NB4 (cell line): ENCODE data around the gene C1QTNF7.

ENCODE experiments used
- DNase-seq: peaks from one replicate; pipeline ENCODE4 v3.0.0; 2010; ENCODE audit warnings: low read depth
- H3K4me3 ChIP-seq: one replicate; pipeline ENCODE4 v1.5.1; 2011; ENCODE audit warnings: mild to moderate bottlenecking, low read depth, low read length, moderate library complexity
- CTCF ChIP-seq: IDR thresholded peaks from one replicate; pipeline ENCODE4 v1.5.1; 2012; ENCODE audit warnings: low read depth, low read length
- MAX ChIP-seq: IDR thresholded peaks from 2 replicates; pipeline ENCODE4 v1.6.1; 2011; ENCODE audit warnings: low read depth, low read length
- MYC ChIP-seq: IDR thresholded peaks from 2 replicates; pipeline ENCODE4 v1.6.1; 2011; ENCODE audit warnings: low read depth, low read length
- POLR2A ChIP-seq: IDR thresholded peaks from 2 replicates; pipeline ENCODE4 v1.6.1; 2011; ENCODE audit warnings: mild to moderate bottlenecking; ENCODE audit not compliant: insufficient read length; ENCODE audit errors: extremely low read depth

C1QTNF7 gene

GRCh38 chr4:15466596-15466995 is 38.8 kb downstream of the C1QTNF7 start:
- no peak overlapping the region for H3K4me3 ChIP-seq
- TF ChIP-seq MAX (no peak), POLR2A (no peak), CTCF (no peak), MYC (no peak)
- DNase-seq, result no peak

- no peak within 1 kb of the TSS for H3K4me3 ChIP-seq
- no peak for DNase-seq
- no peak for TF ChIP-seq MAX
- TF ChIP-seq CTCF, result no peak
- no peak for TF ChIP-seq MYC
- no peak for TF ChIP-seq POLR2A
Measured at GRCh38 chr4:15469402-15470127, 41.7 kb downstream of the C1QTNF7 start, which contains the start of gene CC2D2A. Gene CC2D2A (plus strand): TSS chr4:15469882. CDS start chr4:15475933, 6,051 bp downstream.

GRCh38 chr4:15470128-15470475 is 42.3 kb downstream of the C1QTNF7 start:
- TF ChIP-seq MAX (no peak), CTCF (no peak), POLR2A (no peak), MYC (no peak)
- no peak for DNase-seq
- H3K4me3 ChIP-seq, result no peak overlapping the region

GRCh38 chr4:15476396-15476795 is 48.6 kb downstream of the C1QTNF7 start:
- TF ChIP-seq POLR2A (no peak), MYC (no peak), CTCF (no peak)
- no peak for DNase-seq
- H3K4me3 ChIP-seq, result no peak overlapping the region

- no peak for DNase-seq
- H3K4me3 ChIP-seq, result no peak overlapping the region
- TF ChIP-seq MAX (no peak), CTCF (no peak), MYC (no peak), POLR2A (no peak)
Measured at GRCh38 chr4:15478724-15479088, 50.9 kb downstream of the C1QTNF7 start.

- peak; percentile 69 for DNase-seq
- TF ChIP-seq CTCF (peak; percentile 61), POLR2A (no peak), MYC (no peak), MAX (no peak)
- no peak overlapping the region for H3K4me3 ChIP-seq
Measured at GRCh38 chr4:15479089-15479912, 51.5 kb downstream of the C1QTNF7 start.
